ENCODE measurements around the gene KRTAP4-6. TPM values are rescaled to one million over a fixed set of nuclear protein-coding genes. Genes with fewer than 3 reads are reported as not detected.

Gene KRTAP4-6
- polyA plus RNA-seq, 1 of the 3 experiments (the other 2 are of a cell fraction) = not detected

- Histone ChIP-seq H3K9me3 (no peaks in the 10 kb centered on the region), H3K9ac (no peak overlapping the region), H3K27me3 (ENCODE audit: insufficient read depth) (0 out of 2 replicates have a peak, but pooled peaks cover 4% of the 10 kb centered on the region), H3K4me2 (no peak overlapping the region), H3K36me3 (replicated peaks in 1 of 2; ENCODE audit: control insufficient read depth in 1 of 2, insufficient read depth in 2 of 2, low read length in 1 of 2) (no peaks in the 10 kb centered on the region), H3F3A (replicated peaks; ENCODE audit: insufficient read depth) (no peaks in the 10 kb centered on the region), H2AFZ (ENCODE audit: low read depth) (no peak overlapping the region), H3K27ac (ENCODE audit: low read depth in 2 of 2, low read length in 1 of 2) (no peak overlapping the region), H3K4me3 (ENCODE audit: low read depth in 2 of 2, low read length in 1 of 2) (no peak overlapping the region), H3K9me2 (no peaks in the 10 kb centered on the region), H4K20me1 (ENCODE audit: insufficient read depth) (no peaks in the 10 kb centered on the region), H3K4me1 (ENCODE audit: control insufficient read depth in 1 of 2, insufficient read depth in 2 of 2, low read depth in 1 of 2, low read length in 1 of 2) (no peaks in the 10 kb centered on the region), H3K79me2 (ENCODE audit: insufficient read depth) (no peaks in the 10 kb centered on the region)
- DNase-seq = no peak
- WGBS (ENCODE audit: low lambda C conversion rate) = 12% methylated on average over 2 of the region's 2 CpGs
- TF ChIP-seq IRF3 (IDR thresholded peaks at IDR 0.05; ENCODE audit: low read depth, low read length) (no peak), GATA2 (CRISPR knock-in tag; IDR thresholded peaks at IDR 0.05) (no peak), FOXM1 (IDR thresholded peaks at IDR 0.05; ENCODE audit: low read depth) (no peak), POLR2AphosphoS5 (IDR thresholded peaks at IDR 0.05; ENCODE audit: low read depth, low read length) (no peak), SMC3 (IDR thresholded peaks at IDR 0.05; ENCODE audit: low read depth, low read length) (no peak)
- TF ChIP-seq, protein P1, sequence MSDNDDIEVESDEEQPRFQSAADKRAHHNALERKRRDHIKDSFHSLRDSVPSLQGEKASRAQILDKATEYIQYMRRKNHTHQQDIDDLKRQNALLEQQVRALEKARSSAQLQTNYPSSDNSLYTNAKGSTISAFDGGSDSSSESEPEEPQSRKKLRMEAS (IDR thresholded peaks at IDR 0.05; ENCODE audit: low read depth) = no peak
- ChIA-PET CTCF (interaction anchor here (0.8 to 0.9 kb wide), 2 partner anchors 171 to 497 kb away, joined by 3 read pairs; no protein-coding TSS in a partner anchor), POLR2A (no interaction called here)
Measured at GRCh38 chr17:41151525-41151924, 11.2 kb upstream of the KRTAP4-6 start.

- H3F3A ChIP-seq (replicated peaks; ENCODE audit: insufficient read depth) = no peaks in the 10 kb centered on the region
- no peaks in the 10 kb centered on the region for H3K4me1 ChIP-seq (ENCODE audit: control insufficient read depth in 1 of 2, insufficient read depth in 2 of 2, low read depth in 1 of 2, low read length in 1 of 2)
- no peak overlapping the region for H3K4me2 ChIP-seq
- H3K9ac ChIP-seq = no peak overlapping the region
- H3K36me3 ChIP-seq (replicated peaks in 1 of 2; ENCODE audit: control insufficient read depth in 1 of 2, insufficient read depth in 2 of 2, low read length in 1 of 2) = no peaks in the 10 kb centered on the region
- no peaks in the 10 kb centered on the region for H3K79me2 ChIP-seq (ENCODE audit: insufficient read depth)
- no peak for TF ChIP-seq RXRA (IDR thresholded peaks at IDR 0.05; ENCODE audit: borderline replicate concordance, low read depth)
- TF ChIP-seq TAF1 (IDR thresholded peaks at IDR 0.05; ENCODE audit: borderline replicate concordance, low read depth, low read length) = no peak
- no peak for TF ChIP-seq POLR2AphosphoS5 (IDR thresholded peaks at IDR 0.05; ENCODE audit: low read depth, low read length)
- no peak for TF ChIP-seq REST (IDR thresholded peaks at IDR 0.05; ENCODE audit: low read depth, low read length)
- no peak for TF ChIP-seq ELF1 (IDR thresholded peaks at IDR 0.05)
- TF ChIP-seq NRF1 (IDR thresholded peaks at IDR 0.05; ENCODE audit: low read depth, low read length) = no peak
- TF ChIP-seq CTCF (IDR thresholded peaks at IDR 0.05) = no peak
- TF ChIP-seq USF2 (IDR thresholded peaks at IDR 0.05; ENCODE audit: borderline replicate concordance, low read depth, low read length) = no peak
- TF ChIP-seq EP300 (IDR thresholded peaks at IDR 0.05; ENCODE audit: borderline replicate concordance in 1 of 2, low read depth in 1 of 2, low read length in 1 of 2) = no peak
- no peak for TF ChIP-seq TEAD4 (IDR thresholded peaks at IDR 0.05; ENCODE audit: borderline replicate concordance, insufficient read depth)
- no peak for TF ChIP-seq CHD2 (IDR thresholded peaks at IDR 0.05; ENCODE audit: low read length, partially characterized antibody)
- TF ChIP-seq FOSL2 (IDR thresholded peaks at IDR 0.05; ENCODE audit: borderline replicate concordance, low read depth) = no peak
- no peak for TF ChIP-seq RFX5 (IDR thresholded peaks at IDR 0.05; ENCODE audit: low read length)
- H2AFZ ChIP-seq (ENCODE audit: low read depth) = no peak overlapping the region
- ChIA-PET POLR2A (no interaction called here), CTCF (no interaction called here)
- no peak overlapping the region for H3K4me3 ChIP-seq (ENCODE audit: low read depth in 2 of 2, low read length in 1 of 2)
- H3K27me3 ChIP-seq (ENCODE audit: insufficient read depth) = 0 out of 2 replicates have a peak, but pooled peaks cover 4% of the 10 kb centered on the region
- no peaks in the 10 kb centered on the region for H3K9me3 ChIP-seq
- no peaks in the 10 kb centered on the region for H4K20me1 ChIP-seq (ENCODE audit: insufficient read depth)
- H3K9me2 ChIP-seq = no peaks in the 10 kb centered on the region
- H3K27ac ChIP-seq (ENCODE audit: low read depth in 2 of 2, low read length in 1 of 2) = no peak overlapping the region
- WGBS (ENCODE audit: low lambda C conversion rate) = 15% methylated on average over 4 of the region's 4 CpGs
- no peak for DNase-seq
Measured at GRCh38 chr17:41150026-41150425, 9.7 kb upstream of the KRTAP4-6 start.

Data from SK-N-SH (cell line).